ENCODE results near the gene FMO1.
A peak's percentile ranks its signal among the peaks of the same experiment; 100 is the strongest.

GRCh38 chr1:171245458-171246064 lies 2.7 kb upstream of the FMO1 start:
- TF ChIP-seq CTCF (IDR thresholded peaks at IDR 0.05) = peak in 5 of 7 experiments; percentile 42 to 69 (median 64)
- no peak for TF ChIP-seq POLR2A (IDR thresholded peaks at IDR 0.05)
- TF ChIP-seq POLR2AphosphoS5 (IDR thresholded peaks at IDR 0.05) = no peak

Measured in stomach (tissue), 4 donors.